ENCODE measurements around the gene AGAP1. TPM values are rescaled to one million over a fixed set of nuclear protein-coding genes. Genes with fewer than 3 reads are reported as not detected.

Gene AGAP1
- total RNA-seq, 4 donors from 2014 or later, result 33.7 to 55.2 (median 37.5) TPM

DNA sequence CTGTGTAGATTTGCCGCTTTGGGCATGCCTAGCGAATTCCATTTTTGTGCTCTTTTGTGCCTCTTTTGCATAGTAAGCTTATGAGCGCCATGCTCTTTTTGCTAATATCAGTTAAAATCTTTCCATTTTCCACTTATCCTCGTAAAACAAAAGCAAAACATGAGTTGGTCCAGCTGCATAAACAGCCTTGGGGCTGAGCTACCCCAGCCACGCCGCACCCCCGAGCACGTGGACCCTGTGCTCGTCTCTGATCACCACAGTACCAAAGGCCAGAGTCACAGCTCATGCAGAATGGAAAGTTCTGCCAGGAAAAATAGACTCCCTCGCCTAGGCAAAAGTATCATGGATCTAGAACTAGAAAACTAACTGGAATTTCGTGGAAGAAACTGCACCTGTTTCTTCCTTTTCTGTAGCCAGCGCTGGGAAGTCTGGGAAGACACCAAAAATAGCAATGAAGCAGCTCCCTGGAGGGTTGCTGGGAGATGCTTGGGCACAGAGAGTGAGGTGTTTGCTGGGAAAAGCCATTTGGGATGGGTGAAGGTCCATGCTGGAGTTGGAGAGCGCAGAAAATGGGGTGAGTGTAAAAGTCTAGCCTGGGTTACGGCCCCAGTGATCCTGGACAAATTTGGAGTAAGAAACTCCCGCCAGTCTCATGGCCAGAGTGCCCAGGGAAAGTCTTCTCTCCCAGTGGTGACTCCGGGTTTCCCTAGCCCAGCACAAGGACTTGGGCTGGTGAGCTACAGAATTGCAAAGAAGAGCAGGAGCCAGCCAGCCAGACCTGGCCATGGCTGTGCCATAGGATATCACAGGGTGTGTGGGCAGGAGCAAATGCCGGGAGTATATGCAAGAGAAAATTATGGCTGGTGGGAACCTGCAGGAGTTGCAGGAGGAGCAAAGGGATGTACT is 456.0 kb downstream of the AGAP1 start:
- ATAC-seq, result no peak
- H3K27ac ChIP-seq, result no peak overlapping the region
- H3K4me3 ChIP-seq, result no peak overlapping the region
- TF ChIP-seq EP300 (IDR thresholded peaks at IDR 0.05) (no peak), POLR2A (IDR thresholded peaks at IDR 0.05) (no peak), POLR2AphosphoS5 (IDR thresholded peaks at IDR 0.05) (no peak)
- TF ChIP-seq, protein P1, sequence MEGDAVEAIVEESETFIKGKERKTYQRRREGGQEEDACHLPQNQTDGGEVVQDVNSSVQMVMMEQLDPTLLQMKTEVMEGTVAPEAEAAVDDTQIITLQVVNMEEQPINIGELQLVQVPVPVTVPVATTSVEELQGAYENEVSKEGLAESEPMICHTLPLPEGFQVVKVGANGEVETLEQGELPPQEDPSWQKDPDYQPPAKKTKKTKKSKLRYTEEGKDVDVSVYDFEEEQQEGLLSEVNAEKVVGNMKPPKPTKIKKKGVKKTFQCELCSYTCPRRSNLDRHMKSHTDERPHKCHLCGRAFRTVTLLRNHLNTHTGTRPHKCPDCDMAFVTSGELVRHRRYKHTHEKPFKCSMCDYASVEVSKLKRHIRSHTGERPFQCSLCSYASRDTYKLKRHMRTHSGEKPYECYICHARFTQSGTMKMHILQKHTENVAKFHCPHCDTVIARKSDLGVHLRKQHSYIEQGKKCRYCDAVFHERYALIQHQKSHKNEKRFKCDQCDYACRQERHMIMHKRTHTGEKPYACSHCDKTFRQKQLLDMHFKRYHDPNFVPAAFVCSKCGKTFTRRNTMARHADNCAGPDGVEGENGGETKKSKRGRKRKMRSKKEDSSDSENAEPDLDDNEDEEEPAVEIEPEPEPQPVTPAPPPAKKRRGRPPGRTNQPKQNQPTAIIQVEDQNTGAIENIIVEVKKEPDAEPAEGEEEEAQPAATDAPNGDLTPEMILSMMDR (IDR thresholded peaks at IDR 0.05), result no peak
- no peaks in the 10 kb centered on the region for H3K9me3 ChIP-seq
- peaks cover 0 to 7% of the 10 kb centered on the region in 2 donors for H3K36me3 ChIP-seq
- WGBS, 2 donors (ENCODE audit: low coverage in 1 of 2), result 81 to 87% methylated on average over 3 to 16 of the region's 17 CpGs
- H3K4me1 ChIP-seq, result no peaks in the 10 kb centered on the region
- no peaks in the 10 kb centered on the region for H3K27me3 ChIP-seq

DNA sequence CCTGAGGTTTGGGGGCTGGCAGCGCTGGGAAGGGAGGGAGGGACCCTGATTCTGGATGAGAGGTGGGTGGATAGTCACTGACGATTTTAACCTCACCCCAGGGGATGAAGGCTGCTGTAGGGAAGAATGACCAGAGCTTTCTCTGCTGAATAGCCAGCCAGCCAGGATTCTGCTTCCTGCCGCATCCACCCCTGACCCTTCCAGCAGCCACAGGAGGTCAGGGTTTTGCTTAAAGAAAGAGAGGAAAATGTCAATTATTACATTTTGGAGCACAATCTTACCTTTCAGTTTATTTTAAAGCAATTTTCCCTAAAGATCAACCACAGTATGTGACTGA is 456.6 kb downstream of the AGAP1 start:
- H3K36me3 ChIP-seq, result peaks cover 0 to 10% of the 10 kb centered on the region in 2 donors
- no peak for ATAC-seq
- no peaks in the 10 kb centered on the region for H3K4me1 ChIP-seq
- TF ChIP-seq EP300 (IDR thresholded peaks at IDR 0.05), result no peak
- TF ChIP-seq, protein P1 (IDR thresholded peaks at IDR 0.05), result no peak
- no peak for TF ChIP-seq POLR2A (IDR thresholded peaks at IDR 0.05)
- no peak for TF ChIP-seq POLR2AphosphoS5 (IDR thresholded peaks at IDR 0.05)
- no peaks in the 10 kb centered on the region for H3K9me3 ChIP-seq
- H3K27ac ChIP-seq, result no peak overlapping the region
- 45 to 52% methylated on average over 2 to 3 of the region's 3 CpGs for WGBS, 2 donors (ENCODE audit: low coverage in 1 of 2)
- H3K27me3 ChIP-seq, result no peaks in the 10 kb centered on the region
- no peak overlapping the region for H3K4me3 ChIP-seq

DNA sequence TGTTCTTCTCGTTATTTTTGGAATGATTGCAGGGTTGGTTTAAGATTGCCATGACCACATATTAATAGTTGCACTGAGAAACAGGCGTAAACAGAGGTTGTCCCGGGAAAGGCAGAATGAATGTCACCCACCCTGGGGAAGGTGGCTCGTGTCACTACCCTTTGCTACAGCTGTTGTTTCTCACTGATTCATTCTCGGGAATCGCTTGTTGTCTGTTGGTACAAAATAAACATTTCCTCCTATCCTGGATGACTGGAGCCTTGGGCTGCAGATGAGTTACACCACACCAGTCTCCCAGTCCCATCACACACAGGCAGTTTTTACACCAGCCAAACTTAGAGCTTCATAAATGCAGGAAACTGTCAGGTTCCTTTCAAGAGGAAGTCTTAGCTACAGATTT is 457.6 kb downstream of the AGAP1 start:
- 67 to 72% methylated on average over 4 to 6 of the region's 6 CpGs for WGBS, 2 donors (ENCODE audit: low coverage in 1 of 2)

DNA sequence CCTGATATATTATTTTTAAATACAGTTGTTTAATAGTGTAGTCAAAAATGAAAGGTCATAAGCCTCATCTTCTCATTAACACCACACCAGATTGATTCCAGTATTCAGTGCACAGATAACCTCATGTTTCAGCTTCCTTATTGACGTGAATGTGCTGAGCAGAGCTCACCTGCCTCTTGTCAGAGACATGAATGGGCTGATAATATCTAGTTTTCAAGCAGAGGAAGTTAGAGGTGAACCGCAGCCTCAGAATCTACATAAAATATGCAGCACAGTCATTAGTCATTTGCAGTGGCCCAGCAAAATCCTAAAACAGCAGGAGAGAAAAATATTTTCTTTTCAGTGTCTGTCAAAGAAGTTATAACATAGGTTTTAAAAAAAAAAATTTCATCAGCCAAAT is 458.1 kb downstream of the AGAP1 start:
- H3K27me3 ChIP-seq, result no peaks in the 10 kb centered on the region
- H3K9me3 ChIP-seq, result no peaks in the 10 kb centered on the region
- no peak for ATAC-seq
- WGBS, 2 donors (ENCODE audit: low coverage in 1 of 2), result 55 to 86% methylated on average over 2 of the region's 2 CpGs
- TF ChIP-seq, protein P1 (IDR thresholded peaks at IDR 0.05), result no peak
- no peak for TF ChIP-seq EP300 (IDR thresholded peaks at IDR 0.05)
- TF ChIP-seq POLR2AphosphoS5 (IDR thresholded peaks at IDR 0.05), result no peak
- no peak for TF ChIP-seq POLR2A (IDR thresholded peaks at IDR 0.05)
- no peaks in the 10 kb centered on the region for H3K4me1 ChIP-seq
- peaks cover 0 to 18% of the 10 kb centered on the region in 2 donors for H3K36me3 ChIP-seq
- H3K27ac ChIP-seq, result no peak overlapping the region
- no peak overlapping the region for H3K4me3 ChIP-seq

More for the DNA sequence above, 457.6 kb downstream of the AGAP1 start:
- Histone ChIP-seq H3K4me3 (no peak overlapping the region), H3K4me1 (no peaks in the 10 kb centered on the region), H3K36me3 (peaks cover 0 to 18% of the 10 kb centered on the region in 2 donors), H3K9me3 (no peaks in the 10 kb centered on the region), H3K27ac (no peak overlapping the region), H3K27me3 (no peaks in the 10 kb centered on the region)
- no peak for ATAC-seq
- TF ChIP-seq, protein P1 (IDR thresholded peaks at IDR 0.05), result no peak
- TF ChIP-seq POLR2AphosphoS5 (IDR thresholded peaks at IDR 0.05) (no peak), EP300 (IDR thresholded peaks at IDR 0.05) (no peak), POLR2A (IDR thresholded peaks at IDR 0.05) (no peak)

DNA sequence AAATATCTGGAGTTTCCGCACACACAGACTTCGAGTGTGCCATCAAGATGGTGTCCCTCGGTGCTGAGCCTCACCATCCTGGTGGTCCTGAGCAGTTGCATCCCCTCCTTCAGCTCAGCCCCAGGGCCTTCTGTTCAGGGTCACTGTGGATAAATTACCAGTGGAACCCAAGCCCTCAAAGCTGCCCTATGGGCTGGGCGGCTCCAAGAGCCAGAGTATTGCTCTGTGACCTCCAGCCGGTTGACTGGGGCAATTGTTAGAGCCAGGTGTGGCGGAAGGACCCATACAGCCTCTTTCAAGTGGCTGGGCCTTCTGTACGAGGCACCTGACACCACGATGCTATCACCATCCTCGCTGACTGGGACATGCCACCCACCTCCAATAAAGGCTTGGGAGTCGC is 458.9 kb downstream of the AGAP1 start:
- Histone ChIP-seq H3K27me3 (no peaks in the 10 kb centered on the region), H3K4me3 (no peak overlapping the region), H3K27ac (no peak overlapping the region), H3K9me3 (no peaks in the 10 kb centered on the region), H3K36me3 (peaks cover 0 to 23% of the 10 kb centered on the region in 2 donors), H3K4me1 (no peaks in the 10 kb centered on the region)
- ATAC-seq, result no peak
- no peak for TF ChIP-seq EP300 (IDR thresholded peaks at IDR 0.05)
- TF ChIP-seq POLR2A (IDR thresholded peaks at IDR 0.05), result no peak
- TF ChIP-seq POLR2AphosphoS5 (IDR thresholded peaks at IDR 0.05), result no peak
- TF ChIP-seq, protein P1 (IDR thresholded peaks at IDR 0.05), result no peak
- 76% methylated on average over 5 of the region's 10 CpGs; no CpG with 5 or more reads in 1 of the 2 donors for WGBS, 2 donors (ENCODE audit: low coverage in 1 of 2)
